Smooth muscle cell of the brain vasculature (primary cell): Measurements from ENCODE around the gene UBE2D1.

Experiments used
- DNase-seq: peaks from one replicate; pipeline ENCODE4 v3.0.0-alpha.2; 2012; ENCODE audit warnings: low read depth, low spot score

Gene UBE2D1

DNA sequence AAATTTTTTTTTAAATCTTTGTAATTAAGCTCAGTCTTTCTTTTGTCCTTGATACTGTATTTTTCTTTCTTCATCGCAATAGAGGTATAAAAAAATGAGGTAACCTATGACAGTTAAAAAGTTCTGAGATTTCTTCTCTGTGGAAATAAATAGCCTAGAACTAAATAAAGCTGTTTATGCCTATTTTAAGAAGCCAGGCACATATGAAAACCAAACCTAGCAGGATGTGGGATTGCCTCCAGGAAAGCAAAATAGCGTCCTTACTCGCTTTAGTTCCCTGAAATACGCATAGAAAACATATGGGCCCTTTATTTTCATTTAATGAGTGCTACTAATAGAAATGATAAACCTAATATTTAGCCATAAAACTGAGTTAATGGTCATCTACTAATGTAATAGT is 6.6 kb downstream of the UBE2D1 start:
- no peak for DNase-seq

DNA sequence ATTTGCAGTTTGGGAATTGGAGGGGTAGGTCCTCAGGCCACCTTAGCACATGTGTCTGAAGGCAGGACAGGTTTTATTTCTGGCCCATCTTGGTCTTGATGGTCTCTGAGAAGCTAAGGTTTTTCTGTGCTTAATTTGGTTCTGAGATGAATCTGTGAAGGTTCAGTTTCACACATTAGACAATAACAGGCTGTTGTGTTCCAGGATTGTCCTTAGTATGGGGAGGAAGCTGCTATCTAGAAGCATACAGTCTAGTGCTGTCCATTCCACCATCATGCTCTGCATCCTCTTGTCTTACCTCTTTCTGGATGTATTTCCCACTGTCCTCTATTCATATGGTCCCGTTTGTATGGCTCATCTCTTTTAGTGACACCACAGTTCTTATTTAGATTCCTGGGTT is 7.1 kb downstream of the UBE2D1 start:
- DNase-seq = no peak

DNA sequence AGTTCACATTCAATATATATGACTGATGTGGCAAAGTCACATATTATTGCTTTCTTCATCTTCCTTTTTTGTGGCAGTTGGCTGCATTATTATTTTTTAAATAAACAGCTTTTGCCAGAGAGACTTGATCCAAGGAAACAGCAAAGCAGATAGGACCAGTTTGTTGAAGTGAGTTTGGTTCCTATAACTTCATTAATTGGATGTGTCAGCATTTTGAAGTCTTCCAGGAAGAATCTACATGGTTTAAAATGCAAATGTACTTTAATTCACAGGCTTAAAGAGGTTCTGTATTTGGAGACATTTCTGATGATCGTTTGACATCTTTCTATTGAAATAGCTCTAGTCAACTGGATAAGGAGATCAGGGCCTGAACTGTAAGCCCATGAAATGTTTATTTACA is 13.2 kb downstream of the UBE2D1 start:
- DNase-seq = no peak

DNA sequence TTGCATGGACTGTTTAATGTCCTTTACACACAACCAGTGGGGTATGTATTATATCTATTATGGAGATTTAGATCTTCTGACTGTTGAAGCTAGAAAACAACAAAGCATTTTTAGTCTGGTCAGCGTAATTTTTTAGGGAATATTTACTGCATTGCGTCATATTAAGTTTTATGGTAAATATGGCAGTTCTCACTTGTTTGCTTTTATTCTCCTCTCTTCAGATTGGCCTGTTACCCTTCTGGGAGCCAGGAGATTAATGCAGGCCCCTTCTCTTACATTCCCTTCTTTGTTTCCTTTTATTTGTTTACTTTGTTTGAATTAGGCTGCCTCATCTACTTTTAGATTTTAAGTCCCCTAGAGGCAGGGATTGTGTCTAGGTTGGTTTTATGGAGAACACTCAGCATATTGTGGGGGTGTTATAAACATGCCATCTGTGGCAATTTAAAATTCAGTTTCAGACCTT is 13.8 kb downstream of the UBE2D1 start:
- no peak for DNase-seq

DNA sequence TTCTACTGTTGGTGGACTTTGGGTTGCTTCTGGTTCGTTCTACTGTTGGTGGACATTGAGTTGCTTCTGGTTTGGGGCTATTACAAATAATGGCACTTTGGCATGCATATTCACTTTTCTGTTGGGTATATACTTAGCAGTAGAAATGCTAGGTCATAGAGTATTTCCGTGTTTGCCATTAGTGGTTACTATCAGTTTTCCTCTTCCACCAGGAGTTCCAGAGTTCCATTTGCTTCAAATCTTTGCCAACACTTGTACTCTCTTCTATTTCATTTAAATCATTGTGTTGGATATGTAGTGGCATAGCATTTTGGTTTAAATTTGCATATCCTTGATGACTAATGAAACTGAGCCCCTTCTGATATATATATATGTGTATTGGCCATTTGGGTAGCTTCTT is 15.2 kb downstream of the UBE2D1 start:
- DNase-seq = no peak

DNA sequence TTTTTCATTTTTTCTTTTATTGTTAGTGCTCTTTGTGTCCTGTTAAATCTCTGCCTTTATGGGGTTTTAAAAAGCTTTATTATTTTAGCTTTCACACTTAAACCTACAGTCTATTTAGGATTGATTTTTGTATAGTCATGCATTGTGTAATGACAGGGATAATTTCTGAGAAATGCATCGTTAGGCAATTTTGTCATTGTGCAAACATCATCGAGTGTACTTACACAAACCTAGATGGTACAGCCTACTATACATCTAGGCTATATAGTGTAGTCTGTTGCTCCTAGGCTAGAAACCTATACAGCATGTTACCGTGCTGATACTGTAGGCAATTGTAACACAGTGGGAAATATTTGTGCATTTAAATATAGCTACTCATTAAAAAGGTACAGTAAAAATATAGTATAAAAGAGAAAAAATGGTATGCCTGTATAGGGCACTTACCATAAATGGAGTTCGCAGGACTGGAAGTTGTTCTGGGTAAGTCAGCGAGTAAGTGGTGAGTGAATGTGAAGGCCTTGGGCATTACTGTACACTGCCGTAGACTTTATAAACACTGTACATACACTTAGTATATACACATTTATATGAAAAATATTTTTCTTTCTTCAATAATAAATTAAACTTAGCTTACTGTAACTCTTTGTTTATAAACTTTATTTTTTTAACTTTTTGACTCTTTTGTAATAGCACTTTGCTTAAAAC is 16.0 kb downstream of the UBE2D1 start:
- DNase-seq = no peak

DNA sequence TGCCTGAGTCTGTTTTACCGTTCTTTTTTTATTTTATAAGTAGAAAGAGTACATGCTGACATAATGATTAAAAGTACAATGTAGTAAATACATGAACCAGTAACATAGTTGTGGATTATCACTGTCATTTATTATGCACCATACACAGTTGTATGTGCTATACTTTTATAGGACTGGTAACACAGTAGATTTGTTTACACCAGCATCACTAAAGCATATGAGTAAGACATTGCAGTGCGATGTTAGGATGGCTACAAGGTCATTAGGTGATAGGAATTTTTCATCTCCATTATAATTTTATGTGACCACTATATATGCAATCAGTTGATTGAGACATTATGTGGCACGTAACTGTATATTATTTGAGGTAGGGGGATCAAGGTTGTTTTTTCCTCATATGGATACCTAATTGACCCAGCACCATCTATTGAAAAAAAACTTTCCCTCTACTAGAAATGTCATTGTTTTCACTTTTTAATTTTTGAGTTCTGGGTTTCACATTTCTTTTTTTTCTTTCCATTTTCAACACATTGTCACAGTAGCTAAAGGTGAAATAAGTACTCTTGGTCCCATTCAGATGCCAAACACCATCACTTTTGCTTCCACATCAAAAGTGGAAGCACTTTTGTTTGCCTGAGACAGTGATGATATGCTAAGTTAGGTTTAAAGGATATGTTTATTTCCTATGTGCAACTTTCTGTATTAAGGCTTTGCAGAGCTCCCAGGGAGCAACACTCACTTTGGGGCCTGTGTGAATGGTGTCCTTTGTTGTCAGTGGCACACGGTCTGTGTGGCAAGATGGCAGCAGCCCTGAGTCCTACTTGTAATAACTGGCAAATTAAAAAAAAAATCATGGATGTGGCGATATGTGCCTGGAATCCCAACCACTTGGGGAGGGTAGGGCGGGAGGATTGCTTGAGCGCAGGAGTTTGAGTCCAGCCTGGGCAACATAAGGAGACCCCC is 17.1 kb downstream of the UBE2D1 start:
- no peak for DNase-seq

DNA sequence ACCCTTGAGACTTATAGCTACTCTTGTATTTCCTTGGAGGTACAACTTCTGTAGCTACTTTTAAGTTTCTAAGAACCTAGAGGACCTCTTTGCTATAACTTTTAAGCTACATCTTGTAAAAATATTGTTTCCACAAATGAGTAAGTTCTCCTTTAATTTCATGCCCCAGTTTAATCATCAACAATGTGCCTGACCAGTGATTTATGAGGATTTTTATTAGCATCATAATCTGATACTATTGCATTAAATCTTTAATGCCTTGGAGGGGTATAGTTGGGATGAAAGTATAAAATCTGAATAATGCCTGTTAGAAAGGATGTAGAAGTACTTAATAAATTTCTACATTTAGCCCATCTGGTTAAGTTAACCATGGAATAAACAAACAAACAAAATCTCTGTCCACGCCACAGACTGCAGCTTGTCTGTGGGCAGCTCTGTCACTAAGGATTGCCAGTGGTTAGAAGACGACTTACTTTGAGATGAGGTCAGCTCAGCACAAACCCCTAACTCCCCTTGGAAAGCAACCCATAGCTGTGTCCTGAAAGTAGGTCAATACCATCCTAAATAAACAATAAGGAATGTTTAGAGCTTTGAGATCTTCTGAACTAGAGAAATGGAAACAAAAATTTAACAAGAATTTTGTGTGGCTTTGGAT is 18.3 kb downstream of the UBE2D1 start:
- DNase-seq = no peak

DNA sequence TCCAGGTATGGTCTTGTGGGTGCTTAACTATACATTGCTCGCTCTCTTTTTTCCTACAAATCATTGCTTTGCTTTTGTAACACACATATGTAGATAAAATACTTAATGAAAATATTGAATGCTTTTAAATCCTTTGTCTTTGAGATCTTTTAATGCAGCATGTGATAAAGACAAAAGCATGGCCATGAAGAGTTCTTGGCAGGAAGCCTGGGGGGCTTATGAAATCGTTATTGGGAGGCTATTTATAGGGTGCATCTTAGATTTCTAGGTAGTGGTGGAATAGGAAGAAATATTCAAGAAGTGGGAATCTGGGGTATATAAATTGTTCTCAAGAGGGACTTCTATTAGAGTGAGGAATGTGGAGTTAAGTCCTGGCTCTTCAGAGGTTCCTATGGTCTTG is 21.9 kb downstream of the UBE2D1 start:
- no peak for DNase-seq

DNA sequence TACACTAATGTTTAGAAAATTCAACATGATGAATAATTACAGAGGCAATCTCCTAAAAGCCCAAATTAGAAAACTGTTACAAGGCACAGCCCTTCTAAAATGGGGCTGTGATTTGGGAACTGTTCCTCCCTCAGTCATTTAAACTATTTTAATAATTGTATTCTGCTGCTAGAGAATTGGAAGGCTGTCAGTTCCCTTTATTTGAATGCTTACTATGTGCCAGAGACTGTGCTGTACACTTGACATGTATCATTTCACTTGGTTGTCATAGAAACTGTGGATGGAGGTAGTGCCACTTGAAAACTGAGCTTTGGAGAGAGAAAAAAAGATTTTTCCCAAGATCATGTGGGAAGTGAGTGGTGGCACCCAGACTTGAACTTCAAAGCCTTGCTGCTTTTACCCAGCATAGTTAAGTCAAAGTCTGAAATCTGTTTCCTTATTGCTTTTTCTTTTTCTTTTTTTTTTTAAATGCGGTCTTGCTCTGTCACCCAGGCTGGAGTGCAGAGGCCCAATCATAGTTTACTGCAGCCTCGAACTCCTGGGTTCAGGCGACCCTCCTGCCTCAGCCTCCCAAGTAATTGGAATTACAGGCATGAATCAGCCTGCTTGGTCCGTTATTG is 23.6 kb downstream of the UBE2D1 start:
- no peak for DNase-seq

DNA sequence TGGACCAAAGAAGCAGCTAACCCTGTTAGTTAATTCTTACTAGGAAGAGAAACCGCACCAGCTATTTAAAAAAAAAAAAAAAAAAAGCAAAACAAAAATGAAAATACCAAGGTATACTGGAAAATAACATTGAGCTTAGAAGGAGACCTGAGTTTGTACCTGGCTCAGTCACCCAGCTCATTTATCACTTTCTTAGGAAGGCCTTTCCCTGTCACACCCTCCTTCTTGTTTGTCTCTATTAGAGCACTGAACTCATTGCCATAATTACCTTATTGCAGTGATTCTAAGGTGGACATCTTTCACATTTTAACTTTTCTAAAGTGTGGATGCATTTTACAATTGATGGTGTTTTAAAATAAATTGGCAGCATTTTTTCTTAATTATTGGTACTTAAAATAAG is 24.1 kb downstream of the UBE2D1 start:
- DNase-seq = no peak

DNA sequence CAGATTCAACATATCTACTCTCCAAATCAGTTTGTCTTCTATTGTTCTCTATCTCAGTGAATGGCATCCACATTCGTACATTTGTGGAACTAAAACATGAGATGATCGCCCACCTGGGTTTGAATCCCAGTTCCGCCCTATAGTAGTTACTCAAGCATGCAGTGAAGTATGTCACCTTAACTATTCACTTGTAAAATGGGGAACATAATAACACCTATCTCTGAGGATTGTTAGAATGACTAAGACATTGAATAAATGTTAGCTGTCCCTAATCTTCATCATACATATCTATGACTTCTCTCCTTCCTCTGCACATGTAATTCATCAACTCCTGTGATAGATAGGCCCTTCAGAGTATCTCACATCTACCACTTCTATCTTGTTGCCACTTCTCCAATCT is 24.7 kb downstream of the UBE2D1 start:
- DNase-seq = no peak

DNA sequence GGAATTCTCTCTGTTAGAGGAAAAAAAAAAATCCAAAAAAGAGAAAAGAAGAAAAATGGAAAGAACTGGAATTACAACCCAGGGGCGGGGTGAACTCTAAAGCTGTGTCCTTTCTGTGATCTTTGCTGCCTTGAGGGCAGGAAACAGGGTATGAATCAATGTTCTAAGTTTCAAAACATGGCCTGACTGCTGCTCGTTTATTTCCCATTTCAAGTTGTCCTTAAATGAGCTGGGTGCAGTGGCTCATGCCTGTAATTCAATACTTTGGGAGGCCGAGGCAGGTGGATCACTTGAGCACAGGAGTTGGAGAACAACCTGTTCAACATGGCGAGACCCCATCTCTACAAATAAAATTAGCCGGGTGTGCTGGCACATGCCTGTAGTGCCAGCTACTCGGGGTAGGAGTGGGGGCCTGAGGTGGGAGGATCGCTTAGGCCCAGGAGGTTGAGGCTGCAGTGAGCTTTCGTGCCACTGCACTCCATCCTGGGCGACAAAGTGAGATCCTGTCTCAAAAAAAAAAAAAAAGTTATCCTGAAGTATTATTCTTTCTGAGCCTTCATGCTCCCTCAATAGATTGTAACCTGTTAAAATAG is 25.7 kb downstream of the UBE2D1 start:
- DNase-seq = no peak

DNA sequence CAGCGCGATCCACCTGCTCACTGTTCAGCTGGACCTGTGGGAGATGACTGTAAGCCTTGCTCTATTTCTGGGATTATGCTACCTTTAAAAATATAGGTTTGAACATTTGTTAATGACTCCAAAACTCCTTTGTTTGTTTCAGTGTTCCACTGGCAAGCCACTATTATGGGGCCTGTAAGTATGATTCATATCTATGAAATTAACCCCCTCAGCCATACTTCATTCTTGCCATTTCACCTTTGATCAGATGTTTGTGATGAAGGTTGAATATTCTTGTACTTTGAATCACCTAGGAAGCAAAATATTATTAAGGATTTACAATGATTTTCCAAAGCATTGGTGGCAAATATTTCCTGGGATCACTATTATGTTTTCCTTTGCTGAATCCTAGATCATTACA is 26.5 kb downstream of the UBE2D1 start:
- no peak for DNase-seq

DNA sequence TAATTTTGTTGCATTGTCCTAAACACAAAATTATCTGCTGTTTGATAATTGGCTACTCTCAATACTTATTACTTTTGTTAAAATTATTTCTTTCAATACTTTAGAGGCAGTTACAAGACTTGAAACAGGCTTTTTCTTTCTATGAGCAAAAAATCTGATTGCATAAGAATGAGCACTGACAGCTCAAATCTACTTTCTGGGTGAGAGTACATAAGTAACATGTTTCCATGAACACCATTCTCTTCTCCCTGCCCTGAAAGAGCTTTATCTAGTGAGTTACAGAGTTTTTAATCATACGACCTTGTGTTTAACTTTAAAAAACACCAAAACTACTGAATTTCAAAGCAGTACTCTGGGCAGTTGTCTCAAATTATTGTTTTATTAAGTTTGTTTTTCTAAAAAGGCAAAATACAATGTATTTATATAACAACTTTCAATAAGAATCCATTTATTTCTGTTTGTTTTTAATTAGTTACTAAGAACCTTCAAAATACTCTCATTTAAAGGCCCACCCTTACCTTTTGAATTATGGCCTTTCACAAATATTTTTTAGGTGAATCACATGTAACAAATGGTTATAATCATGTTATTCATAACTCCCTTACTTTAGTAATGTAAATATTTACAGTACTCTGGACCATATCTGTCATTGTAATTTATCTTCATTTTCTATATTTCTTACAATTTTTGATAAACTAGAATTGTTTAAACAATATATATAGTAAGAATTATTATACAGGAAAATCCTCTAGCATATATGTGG is 27.4 kb downstream of the UBE2D1 start:
- no peak for DNase-seq

DNA sequence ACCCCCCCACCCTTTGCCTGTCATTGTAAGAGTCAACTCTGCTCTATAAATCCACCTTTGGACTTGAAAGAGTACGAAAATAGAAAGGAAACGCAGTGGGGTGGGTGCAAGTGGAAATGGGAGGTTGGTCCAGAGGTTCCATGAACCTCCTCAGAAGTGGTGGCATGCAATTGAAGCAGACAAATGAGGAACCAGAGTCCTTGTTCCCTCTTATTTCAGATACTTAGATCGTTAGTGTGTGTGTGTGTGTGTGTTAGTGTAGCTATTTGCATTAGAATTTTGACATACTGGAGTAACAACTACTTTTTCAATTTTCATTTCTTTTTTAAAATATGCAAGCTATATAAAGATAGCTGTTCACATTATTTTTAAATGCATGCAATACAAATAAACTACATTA is 32.3 kb downstream of the UBE2D1 start:
- DNase-seq = no peak

DNA sequence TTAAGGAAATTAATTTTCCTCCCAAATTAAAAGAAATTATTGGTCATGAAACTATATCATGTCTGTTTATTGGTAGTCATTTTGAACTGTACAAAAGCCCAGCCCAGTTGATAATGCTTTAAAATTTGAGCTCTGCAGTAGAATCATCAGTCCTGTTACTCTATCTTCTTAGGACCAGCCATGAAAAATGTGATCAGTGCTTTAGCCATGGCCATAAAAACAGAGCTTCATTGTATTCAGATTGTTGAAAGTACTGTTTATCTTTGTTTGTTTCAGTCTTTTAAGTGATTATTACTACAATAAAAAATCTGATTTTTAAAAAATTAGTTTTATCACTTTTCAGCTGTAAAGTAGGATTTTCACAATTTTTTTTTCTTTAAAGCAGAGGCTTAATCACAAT is 36.7 kb downstream of the UBE2D1 start:
- no peak for DNase-seq

DNA sequence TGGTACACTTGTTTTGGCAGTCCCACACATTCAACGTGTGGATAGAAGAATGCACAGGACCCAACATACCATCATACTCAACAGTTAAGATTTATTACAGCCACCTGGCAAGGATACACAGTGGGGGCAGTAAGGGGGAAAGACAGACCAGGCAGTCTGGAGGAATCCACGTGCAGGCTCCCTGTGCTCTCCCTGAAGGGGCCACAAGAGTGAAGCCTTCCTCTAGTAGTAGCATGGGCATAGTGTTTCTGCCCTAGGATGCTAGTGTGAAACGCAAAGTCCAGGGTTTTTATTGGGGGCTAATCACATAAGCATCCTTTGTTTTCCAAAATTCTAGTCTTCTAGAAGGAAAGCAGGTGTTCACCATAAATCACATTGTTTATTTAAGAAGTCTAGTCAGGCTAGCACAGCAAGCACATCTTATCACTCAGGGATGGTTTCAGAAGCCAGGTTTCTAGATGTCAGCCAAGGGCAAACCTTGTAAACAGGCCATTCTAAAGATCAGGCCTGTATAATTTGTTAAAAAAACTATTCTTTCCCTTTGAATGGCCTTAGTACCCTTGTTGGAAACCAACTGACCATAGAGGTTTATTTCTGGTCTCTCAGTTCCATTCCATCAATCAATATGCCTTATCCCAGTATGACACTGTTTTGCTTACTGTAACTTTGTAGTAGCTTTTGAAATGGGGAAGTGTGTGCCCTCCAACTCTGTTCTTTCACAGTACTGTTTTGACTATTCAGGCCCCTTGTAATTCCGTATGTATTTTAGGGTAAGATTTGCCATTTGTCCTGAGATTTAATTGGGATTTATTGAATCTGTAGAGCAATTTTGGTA is 38.0 kb downstream of the UBE2D1 start:
- no peak for DNase-seq

DNA sequence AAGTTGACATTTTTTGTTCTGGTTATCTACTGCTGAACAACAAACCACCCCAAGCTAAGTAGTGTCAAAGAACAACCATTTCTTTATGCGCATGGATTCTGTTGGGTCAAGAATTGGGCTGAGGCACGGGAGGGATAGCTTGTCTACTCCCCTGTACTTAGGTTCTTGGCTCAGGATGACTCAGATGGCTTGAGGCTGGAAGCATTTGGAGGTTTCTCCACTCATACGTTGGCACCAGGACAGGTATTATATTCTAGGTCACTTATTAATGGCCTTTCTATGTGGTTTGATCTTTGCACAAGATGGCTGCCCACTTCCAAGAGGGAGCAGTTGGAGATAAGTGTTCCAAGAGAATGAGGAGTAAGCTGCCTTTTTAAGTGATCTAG is 38.6 kb downstream of the UBE2D1 start:
- no peak for DNase-seq

DNA sequence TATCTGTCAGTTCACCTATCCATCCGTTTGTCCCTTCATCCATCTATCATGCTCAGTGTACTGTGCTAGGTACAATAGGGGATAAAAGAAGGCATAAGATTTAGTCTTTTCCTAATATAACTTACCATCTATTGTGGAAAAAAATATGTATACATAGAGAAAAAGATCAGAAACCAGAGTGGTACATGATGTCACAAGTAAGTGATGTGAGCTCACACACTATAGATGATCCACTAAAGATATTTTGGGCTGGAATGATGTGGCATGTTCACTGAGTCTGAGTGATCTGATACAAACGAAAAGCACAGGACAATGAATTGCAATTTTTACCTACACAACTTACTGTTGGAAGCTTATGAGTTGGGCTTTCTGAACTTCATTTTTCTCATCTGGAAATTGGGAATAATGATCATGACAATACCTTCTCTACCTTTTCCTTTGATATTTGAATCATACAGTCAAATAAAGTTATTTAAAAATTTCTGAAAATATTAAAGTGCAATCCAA is 47.7 kb downstream of the UBE2D1 start:
- DNase-seq = no peak
